ENCODE data around the gene GLUD2. TPM values are rescaled to one million over a fixed set of nuclear protein-coding genes. Genes with fewer than 3 reads are reported as not detected.

The GLUD2 gene
- total and polyA plus RNA-seq, 2 of the 4 experiments (the other 2 are of a cell fraction) = 0.51 to 1.6 TPM

- Histone ChIP-seq H3K4me2 (ENCODE audit: low read depth, low read length) (no peak overlapping the region), H3K4me3 (ENCODE audit: insufficient read depth, low read depth, low read length) (no peak overlapping the region), H3K36me3 (ENCODE audit: control insufficient read depth, insufficient read depth, low read length) (no peaks in the 10 kb centered on the region), H3K27ac (ENCODE audit: insufficient read depth, low read length) (no peak overlapping the region), H3K9me1 (ENCODE audit: insufficient read depth, low read length) (no peaks in the 10 kb centered on the region), H2AK9ac (replicated peaks; ENCODE audit: low read depth, low read length, poor library complexity) (no peak overlapping the region), H3K14ac (replicated peaks; ENCODE audit: low read depth, low read length) (no peak overlapping the region), H4K5ac (ENCODE audit: low read depth, low read length) (no peak overlapping the region), H3K18ac (ENCODE audit: low read depth, low read length) (no peak overlapping the region), H2BK120ac (ENCODE audit: low read depth, low read length) (no peak overlapping the region), H2AFZ (replicated peaks; ENCODE audit: low read length, poor library complexity) (no peak overlapping the region), H4K20me1 (ENCODE audit: insufficient read depth, low read length) (no peaks in the 10 kb centered on the region), H3K27me3 (ENCODE audit: control insufficient read depth, insufficient read depth, low read length) (no peaks in the 10 kb centered on the region), H2BK5ac (ENCODE audit: low read depth, low read length, poor library complexity, severe bottlenecking) (no peak overlapping the region), H3K56ac (ENCODE audit: extremely low read depth, insufficient read depth, low read length) (no peak overlapping the region), H3K79me1 (ENCODE audit: low read depth in 1 of 2, low read length in 2 of 2) (no peaks in the 10 kb centered on the region), H3K9ac (ENCODE audit: low read depth, low read length) (no peak overlapping the region), H3K23ac (ENCODE audit: low read depth, low read length) (no peak overlapping the region), H3K4me1 (ENCODE audit: control insufficient read depth, insufficient read depth, low read length) (no peaks in the 10 kb centered on the region), H3K9me3 (ENCODE audit: control insufficient read depth, insufficient read depth, low read length) (peaks cover 2% of the 10 kb centered on the region; the same call in 1 of the 2 replicates), H2BK20ac (ENCODE audit: low read depth, low read length) (no peak overlapping the region), H4K8ac (ENCODE audit: low read depth in 2 of 2, low read length in 2 of 2) (no peak overlapping the region), H2AK5ac (ENCODE audit: low read depth, low read length) (no peak overlapping the region), H2BK15ac (ENCODE audit: low read depth, low read length) (no peak overlapping the region), H3K4ac (ENCODE audit: low read depth, low read length) (no peak overlapping the region), H4K91ac (ENCODE audit: insufficient read depth, low read depth, low read length) (no peak overlapping the region)
- no peak for ATAC-seq (ENCODE audit: low read depth)
- ChIA-PET POLR2A (ENCODE audit: unreplicated experiment) (no interaction called here), CTCF (no interaction called here)
- intact Hi-C loops (cut with micrococcal nuclease) = no loop called here
- no peak for DNase-seq
- BruUV-seq (replicated peaks) = no TSS peak
- dilution Hi-C loops (cut with HindIII; ENCODE audit: low sequenced_read_pairs, unreplicated experiment) = no loop called here
- 30% methylated on average over 2 of the region's 7 CpGs; no CpG with 5 or more reads in 1 of the 2 experiments for WGBS, 2 experiments (ENCODE audit: extremely low coverage in 2 of 2, insufficient read length in 1 of 2)
- TF ChIP-seq NFE2L2 (IDR thresholded peaks at IDR 0.05; ENCODE audit: low read depth, low read length) (no peak), BHLHE40 (IDR thresholded peaks at IDR 0.05; ENCODE audit: low read depth, low read length) (no peak), CTCF (conservative IDR thresholded peaks at IDR 0.05; ENCODE audit: low read depth, low read length) (no peak), CEBPB (IDR thresholded peaks at IDR 0.05; ENCODE audit: low read depth, low read length) (no peak)
- in situ Hi-C loops (cut with MboI; ENCODE audit: low sequenced_read_pairs) = no loop called here
Measured at GRCh38 chrX:121011254-121011653, 36.2 kb upstream of the GLUD2 start.
